H9 (cell line): ENCODE data around the gene RBP2. TPM values are rescaled to one million over a fixed set of nuclear protein-coding genes. Genes with fewer than 3 reads are reported as not detected.

Experiments used
- DNase-seq: peaks from one replicate; pipeline ENCODE4 v3.0.0-alpha.2; 2017
- H2AFZ ChIP-seq: one replicate; pipeline ENCODE4 v1.6.1; 2013; ENCODE audit warnings: mild to moderate bottlenecking, low read length, control low read depth, moderate library complexity
- H2AK5ac ChIP-seq: 2 replicates; pipeline ENCODE4 v1.6.1; 2013; ENCODE audit warnings: low read length, control low read depth, mixed read lengths; ENCODE audit not compliant: insufficient read length
- H2BK120ac ChIP-seq: one replicate; pipeline ENCODE4 v1.6.1; 2013; ENCODE audit warnings: low read depth, mild to moderate bottlenecking, low read length, control low read depth, inconsistent platforms; ENCODE audit not compliant: poor library complexity, severe bottlenecking
- H2BK12ac ChIP-seq: 2 replicates; pipeline ENCODE4 v1.6.1; 2013; ENCODE audit warnings: low read length, control low read depth, mixed read lengths, low read depth; ENCODE audit not compliant: insufficient read length
- H2BK15ac ChIP-seq: 2 replicates; pipeline ENCODE4 v1.6.1; 2013; ENCODE audit warnings: low read depth, low read length, control low read depth
- H2BK20ac ChIP-seq: one replicate; pipeline ENCODE4 v1.6.1; 2013; ENCODE audit warnings: low read depth, mild to moderate bottlenecking, low read length, control low read depth, inconsistent platforms; ENCODE audit not compliant: poor library complexity, severe bottlenecking
- H2BK5ac ChIP-seq: 2 replicates; pipeline ENCODE4 v1.6.1; 2013; ENCODE audit warnings: low read length, control low read depth, mixed read lengths; ENCODE audit not compliant: insufficient read length
- H3K14ac ChIP-seq: 2 replicates; pipeline ENCODE4 v1.6.1; 2013; ENCODE audit warnings: low read length, control low read depth; ENCODE audit not compliant: insufficient read depth
- H3K18ac ChIP-seq: 2 replicates; pipeline ENCODE4 v1.6.1; 2013; ENCODE audit warnings: low read depth, mild to moderate bottlenecking, mixed read lengths, low read length, control low read depth; ENCODE audit not compliant: insufficient read length
- H3K23ac ChIP-seq: 2 replicates; pipeline ENCODE4 v1.6.1; 2013; ENCODE audit warnings: low read length, control low read depth, mixed read lengths, low read depth; ENCODE audit not compliant: insufficient read length
- H3K23me2 ChIP-seq: 2 replicates; pipeline ENCODE4 v1.6.1; 2013; ENCODE audit warnings: low read depth, mild to moderate bottlenecking, mixed read lengths, low read length, control low read depth; ENCODE audit not compliant: insufficient read length, poor library complexity, severe bottlenecking
- H3K27ac ChIP-seq: 2 replicates; pipeline ENCODE4 v1.5.1; 2013; ENCODE audit warnings: low read length, control low read depth, mixed read lengths, low read depth; ENCODE audit not compliant: insufficient read length
- H3K27me3 ChIP-seq: 2 replicates; pipeline ENCODE4 v1.6.1; 2013; ENCODE audit warnings: low read length, control low read depth, inconsistent platforms; ENCODE audit not compliant: insufficient read depth
- H3K4ac ChIP-seq: 2 replicates; pipeline ENCODE4 v1.6.1; 2013; ENCODE audit warnings: low read depth, mild to moderate bottlenecking, control low read depth, inconsistent platforms, low read length, moderate library complexity
- H3K4me1 ChIP-seq: 2 replicates; pipeline ENCODE4 v1.6.1; 2013; ENCODE audit warnings: low read length, control low read depth, inconsistent platforms; ENCODE audit not compliant: insufficient read depth
- H3K4me2 ChIP-seq: 2 replicates; pipeline ENCODE4 v1.6.1; 2013; ENCODE audit warnings: low read length, control low read depth, mixed read lengths; ENCODE audit not compliant: insufficient read length, insufficient read depth
- H3K56ac ChIP-seq: 2 replicates; pipeline ENCODE4 v1.6.1; 2013; ENCODE audit warnings: low read depth, mild to moderate bottlenecking, mixed read lengths, low read length, control low read depth; ENCODE audit not compliant: insufficient read length
- H3K79me1 ChIP-seq: 2 replicates; pipeline ENCODE4 v1.6.1; 2013; ENCODE audit warnings: low read depth, mild to moderate bottlenecking, moderate library complexity, low read length, control low read depth, inconsistent platforms; ENCODE audit not compliant: insufficient read depth, poor library complexity, severe bottlenecking
- H3K79me2 ChIP-seq: 2 replicates; pipeline ENCODE4 v1.6.1; 2013; ENCODE audit warnings: low read length, control low read depth, inconsistent platforms; ENCODE audit not compliant: insufficient read depth
- H3K9ac ChIP-seq: 2 replicates; pipeline ENCODE4 v1.6.1; 2013; ENCODE audit warnings: low read length, control low read depth, mixed read lengths; ENCODE audit not compliant: insufficient read length; ENCODE audit errors: extremely low read depth
- H3K9me3 ChIP-seq: one replicate; pipeline ENCODE4 v1.6.1; 2013; ENCODE audit warnings: low read depth, low read length, inconsistent platforms; ENCODE audit not compliant: control insufficient read depth
- H3T11ph ChIP-seq: one replicate; pipeline ENCODE4 v1.6.1; 2013; ENCODE audit warnings: mild to moderate bottlenecking, low read length, control low read depth, inconsistent platforms
- H4K20me1 ChIP-seq: one replicate; pipeline ENCODE4 v1.6.1; 2013; ENCODE audit not compliant: control insufficient read depth, insufficient read length, insufficient read depth
- H4K5ac ChIP-seq: 2 replicates; pipeline ENCODE4 v1.6.1; 2013; ENCODE audit warnings: low read depth, mild to moderate bottlenecking, mixed read lengths, low read length, control low read depth; ENCODE audit not compliant: insufficient read length
- H4K8ac ChIP-seq: replicated peaks from 2 replicates; pipeline ENCODE4 v1.6.1; 2013; ENCODE audit warnings: low read length, control low read depth, mixed read lengths, low read depth; ENCODE audit not compliant: insufficient read length
- H4K91ac ChIP-seq: 2 replicates; pipeline ENCODE4 v1.6.1; 2013; ENCODE audit warnings: low read depth, mild to moderate bottlenecking, moderate library complexity, mixed read lengths, low read length, control low read depth; ENCODE audit not compliant: insufficient read length
- H3K27ac Mint-ChIP-seq, 3 experiments: 2 replicates in 2 of 3; 3 replicates in 1 of 3; pipeline ENCODE4 v1.8.0; 2020 to 2021; ENCODE audit warnings: mixed read lengths in 3 of 3, mild to moderate bottlenecking in 1 of 3, moderate library complexity in 1 of 3
- H3K27me3 Mint-ChIP-seq: 2 replicates; pipeline ENCODE4 v1.8.0; 2021; ENCODE audit warnings: low read depth, mild to moderate bottlenecking, moderate library complexity, mixed read lengths
- H3K36me3 Mint-ChIP-seq, 3 experiments: 2 replicates in 2 of 3; 3 replicates in 1 of 3; pipeline ENCODE4 v1.8.0; 2020 to 2021; ENCODE audit warnings: low read depth in 3 of 3, mixed read lengths in 3 of 3; ENCODE audit not compliant: insufficient read depth in 1 of 3
- H3K4me1 Mint-ChIP-seq, 2 experiments: 2 replicates each; pipeline ENCODE4 v1.8.0; 2020; ENCODE audit warnings: mixed read lengths in 2 of 2
- H3K4me3 Mint-ChIP-seq, 2 experiments: 2 replicates in 1 of 2; 3 replicates in 1 of 2; pipeline ENCODE4 v1.8.0; 2020 to 2021; ENCODE audit warnings: mild to moderate bottlenecking in 2 of 2, mixed read lengths in 2 of 2, moderate library complexity in 1 of 2
- H3K9me3 Mint-ChIP-seq, 2 experiments: 2 replicates in 1 of 2; 3 replicates in 1 of 2; pipeline ENCODE4 v1.8.0; 2020; ENCODE audit warnings: mild to moderate bottlenecking in 2 of 2, mixed read lengths in 2 of 2, moderate library complexity in 1 of 2
- WGBS: extraction: QIAGEN DNeasy Blood & Tissue Kit; methylation state at CpG from one replicate; pipeline ENCODE4 v1.1.7; 2013; ENCODE audit warnings: missing lambda C conversion rate, low lambda C conversion rate, mixed read lengths; ENCODE audit not compliant: insufficient read length; ENCODE audit errors: extremely low coverage; 5-methylcytosine and 5-hydroxymethylcytosine counted together
- total RNA-seq: library from RNA; stranded (reverse); gene quantifications from 2 replicates; pipeline ENCODE4 v1.2.1, GENCODE V29; 2021
- TF ChIP-seq, protein P1 (sequence below): fragments of 200-600 bp; sonication (generic); conservative IDR thresholded peaks from 3 replicates; pipeline ENCODE4 v1.8.0; 2021; ENCODE audit warnings: antibody characterized with exemption, mild to moderate bottlenecking

Gene RBP2
- total RNA-seq, 1 experiment from 2014 or later = not detected

DNA sequence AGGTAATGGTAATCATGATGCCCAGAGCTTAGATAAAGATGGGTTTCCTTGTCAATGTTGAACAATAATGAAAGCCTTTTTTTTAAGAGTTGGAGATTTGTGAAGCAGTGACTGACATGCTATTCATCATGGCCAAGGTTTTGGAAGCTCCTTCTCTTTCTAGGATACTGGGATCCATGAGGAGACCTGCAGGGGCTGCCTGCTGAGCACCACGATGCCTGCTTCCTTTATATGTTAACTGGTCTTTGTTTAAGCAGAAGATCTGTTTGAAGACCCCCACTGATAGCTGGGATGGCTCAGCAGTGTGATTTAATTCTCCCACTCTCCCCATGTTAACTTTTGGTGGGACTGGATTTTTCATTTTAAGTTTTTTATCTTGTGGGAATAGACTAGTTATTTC lies 47.4 kb upstream of the RBP2 start:
- Histone ChIP-seq H3K23ac (no peak overlapping the region), H2AK5ac (no peak overlapping the region), H3K79me2 (no peaks in the 10 kb centered on the region), H3K9me3 (no peaks in the 10 kb centered on the region), H2AFZ (no peak overlapping the region), H2BK20ac (no peak overlapping the region), H2BK120ac (no peak overlapping the region), H3K9ac (no peak overlapping the region), H3T11ph (no peak overlapping the region), H3K18ac (no peak overlapping the region), H4K5ac (no peak overlapping the region), H3K27ac (no peak overlapping the region), H4K20me1 (peaks cover 3% of the 10 kb centered on the region), H3K23me2 (no peaks in the 10 kb centered on the region), H2BK5ac (no peak overlapping the region), H3K4me1 (peaks cover 3% of the 10 kb centered on the region; the same call in 1 of the 2 replicates), H3K27me3 (no peaks in the 10 kb centered on the region; the same call in 1 of the 2 replicates), H3K56ac (no peak overlapping the region), H2BK12ac (no peak overlapping the region), H3K4me2 (no peak overlapping the region), H2BK15ac (no peak overlapping the region), H4K8ac (no peak overlapping the region), H3K4ac (no peak overlapping the region), H4K91ac (no peak overlapping the region), H3K79me1 (no peaks in the 10 kb centered on the region), H3K14ac (no peak overlapping the region)
- whole genome bisulfite sequencing = no CpG with 5 or more reads among the region's 1 CpG
- Mint-ChIP-seq H3K27me3 (peaks cover 37% of the 10 kb centered on the region), H3K27ac (no peak overlapping the region; a peak in 1 of 7 replicates), H3K4me3 (no peak overlapping the region; a peak in 1 of 5 replicates), H3K9me3 (0 out of 5 replicates have a peak, but pooled peaks cover 0 to 3% of the 10 kb centered on the region in 2 experiments), H3K4me1 (peaks cover 30 to 37% of the 10 kb centered on the region in 2 experiments), H3K36me3 (peaks cover 0 to 2% (median 0%) of the 10 kb centered on the region in 3 experiments; a peak in 1 of 7 replicates)
- TF ChIP-seq, protein P1, sequence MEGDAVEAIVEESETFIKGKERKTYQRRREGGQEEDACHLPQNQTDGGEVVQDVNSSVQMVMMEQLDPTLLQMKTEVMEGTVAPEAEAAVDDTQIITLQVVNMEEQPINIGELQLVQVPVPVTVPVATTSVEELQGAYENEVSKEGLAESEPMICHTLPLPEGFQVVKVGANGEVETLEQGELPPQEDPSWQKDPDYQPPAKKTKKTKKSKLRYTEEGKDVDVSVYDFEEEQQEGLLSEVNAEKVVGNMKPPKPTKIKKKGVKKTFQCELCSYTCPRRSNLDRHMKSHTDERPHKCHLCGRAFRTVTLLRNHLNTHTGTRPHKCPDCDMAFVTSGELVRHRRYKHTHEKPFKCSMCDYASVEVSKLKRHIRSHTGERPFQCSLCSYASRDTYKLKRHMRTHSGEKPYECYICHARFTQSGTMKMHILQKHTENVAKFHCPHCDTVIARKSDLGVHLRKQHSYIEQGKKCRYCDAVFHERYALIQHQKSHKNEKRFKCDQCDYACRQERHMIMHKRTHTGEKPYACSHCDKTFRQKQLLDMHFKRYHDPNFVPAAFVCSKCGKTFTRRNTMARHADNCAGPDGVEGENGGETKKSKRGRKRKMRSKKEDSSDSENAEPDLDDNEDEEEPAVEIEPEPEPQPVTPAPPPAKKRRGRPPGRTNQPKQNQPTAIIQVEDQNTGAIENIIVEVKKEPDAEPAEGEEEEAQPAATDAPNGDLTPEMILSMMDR = no peak
- DNase-seq = no peak
